Body of pancreas (tissue), 4 donors: Measurements from ENCODE around the gene KIF1C.

Source experiments
- POLR2A ChIP-seq, 3 donors: fragments of 450-650 bp; IDR thresholded peaks; one replicate each; pipeline ENCODE4 v1.6.1; 2016; ENCODE audit warnings: antibody characterized with exemption in 3 of 3, mild to moderate bottlenecking in 2 of 3
- TF ChIP-seq, protein P1 (sequence below), 7 experiments: fragments of 450-650 bp in 4 of 7; fragments of 200-600 bp in 3 of 7; sonication (generic) in 3 of 7; IDR thresholded peaks; one replicate each; pipeline ENCODE4 v1.5.1; 2016 to 2019; ENCODE audit warnings: antibody characterized with exemption in 7 of 7

DNA sequence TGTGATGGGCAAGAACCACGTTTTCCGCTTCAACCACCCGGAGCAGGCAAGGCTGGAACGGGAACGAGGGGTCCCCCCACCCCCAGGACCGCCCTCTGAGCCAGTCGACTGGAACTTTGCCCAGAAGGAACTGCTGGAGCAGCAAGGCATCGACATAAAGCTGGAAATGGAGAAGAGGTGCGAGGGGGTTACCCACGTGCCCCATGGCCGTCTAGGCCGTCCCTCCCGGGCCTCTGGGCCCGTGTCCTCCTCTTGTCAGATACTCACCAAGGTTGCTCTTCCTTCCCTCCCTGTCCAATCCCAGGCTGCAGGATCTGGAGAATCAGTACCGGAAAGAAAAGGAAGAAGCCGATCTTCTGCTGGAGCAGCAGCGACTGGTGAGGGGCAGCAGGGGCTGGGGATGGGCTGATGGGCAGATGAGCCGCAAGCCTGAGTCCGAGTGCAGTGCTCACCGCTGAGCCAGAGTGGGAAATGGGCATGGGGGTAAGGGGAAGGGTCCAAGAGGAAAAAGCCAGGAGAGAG is 22.8 kb downstream of the KIF1C start:
- TF ChIP-seq, protein P1, sequence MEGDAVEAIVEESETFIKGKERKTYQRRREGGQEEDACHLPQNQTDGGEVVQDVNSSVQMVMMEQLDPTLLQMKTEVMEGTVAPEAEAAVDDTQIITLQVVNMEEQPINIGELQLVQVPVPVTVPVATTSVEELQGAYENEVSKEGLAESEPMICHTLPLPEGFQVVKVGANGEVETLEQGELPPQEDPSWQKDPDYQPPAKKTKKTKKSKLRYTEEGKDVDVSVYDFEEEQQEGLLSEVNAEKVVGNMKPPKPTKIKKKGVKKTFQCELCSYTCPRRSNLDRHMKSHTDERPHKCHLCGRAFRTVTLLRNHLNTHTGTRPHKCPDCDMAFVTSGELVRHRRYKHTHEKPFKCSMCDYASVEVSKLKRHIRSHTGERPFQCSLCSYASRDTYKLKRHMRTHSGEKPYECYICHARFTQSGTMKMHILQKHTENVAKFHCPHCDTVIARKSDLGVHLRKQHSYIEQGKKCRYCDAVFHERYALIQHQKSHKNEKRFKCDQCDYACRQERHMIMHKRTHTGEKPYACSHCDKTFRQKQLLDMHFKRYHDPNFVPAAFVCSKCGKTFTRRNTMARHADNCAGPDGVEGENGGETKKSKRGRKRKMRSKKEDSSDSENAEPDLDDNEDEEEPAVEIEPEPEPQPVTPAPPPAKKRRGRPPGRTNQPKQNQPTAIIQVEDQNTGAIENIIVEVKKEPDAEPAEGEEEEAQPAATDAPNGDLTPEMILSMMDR (IDR thresholded peaks at IDR 0.05) = no peak
- no peak for TF ChIP-seq POLR2A (IDR thresholded peaks at IDR 0.05)
